HG02588 (cell line): ENCODE measurements around the gene DUSP16.

Source experiments
- ATAC-seq: cut with Tn5 transposase; IDR thresholded peaks from one replicate; pipeline ENCODE4 v1.9.1; 2021; ENCODE audit warnings: mild to moderate bottlenecking, moderate library complexity; ENCODE audit not compliant: unreplicated experiment

DUSP16 gene

GRCh38 chr12:12446786-12447185 is 115.9 kb downstream of the DUSP16 start:
- ATAC-seq: no peak

- no peak for ATAC-seq
Observed at GRCh38 chr12:12445882-12446181, 116.8 kb downstream of the DUSP16 start.

GRCh38 chr12:12445165-12445881 is 117.3 kb downstream of the DUSP16 start:
- no peak for ATAC-seq

- ATAC-seq: no peak
Observed at GRCh38 chr12:12443431-12443878, 119.2 kb downstream of the DUSP16 start.

GRCh38 chr12:12442548-12443071 is 120.1 kb downstream of the DUSP16 start:
- no peak for ATAC-seq

GRCh38 chr12:12441843-12442461 is 120.7 kb downstream of the DUSP16 start:
- no peak for ATAC-seq

GRCh38 chr12:12441429-12441807 is 121.2 kb downstream of the DUSP16 start:
- no peak for ATAC-seq

GRCh38 chr12:12440784-12441428 is 121.8 kb downstream of the DUSP16 start:
- ATAC-seq: no peak

- no peak for ATAC-seq
Observed at GRCh38 chr12:12439636-12440035, 123.0 kb downstream of the DUSP16 start.

- ATAC-seq: no peak
Observed at GRCh38 chr12:12436831-12437345, 125.8 kb downstream of the DUSP16 start.

GRCh38 chr12:12433203-12433731 is 129.4 kb downstream of the DUSP16 start:
- ATAC-seq: no peak

GRCh38 chr12:12432364-12432763 is 130.3 kb downstream of the DUSP16 start:
- ATAC-seq: no peak

GRCh38 chr12:12428961-12429657 is 133.6 kb downstream of the DUSP16 start:
- no peak for ATAC-seq

- no peak for ATAC-seq
Observed at GRCh38 chr12:12428047-12428446, 134.6 kb downstream of the DUSP16 start.

GRCh38 chr12:12427568-12427967 is 135.1 kb downstream of the DUSP16 start:
- ATAC-seq: no peak

- ATAC-seq: no peak
Observed at GRCh38 chr12:12425616-12426015, 137.0 kb downstream of the DUSP16 start.

GRCh38 chr12:12425001-12425400 is 137.7 kb downstream of the DUSP16 start:
- ATAC-seq: no peak
